Measurements from ENCODE around the gene GNG12.

The GNG12 gene

DNA sequence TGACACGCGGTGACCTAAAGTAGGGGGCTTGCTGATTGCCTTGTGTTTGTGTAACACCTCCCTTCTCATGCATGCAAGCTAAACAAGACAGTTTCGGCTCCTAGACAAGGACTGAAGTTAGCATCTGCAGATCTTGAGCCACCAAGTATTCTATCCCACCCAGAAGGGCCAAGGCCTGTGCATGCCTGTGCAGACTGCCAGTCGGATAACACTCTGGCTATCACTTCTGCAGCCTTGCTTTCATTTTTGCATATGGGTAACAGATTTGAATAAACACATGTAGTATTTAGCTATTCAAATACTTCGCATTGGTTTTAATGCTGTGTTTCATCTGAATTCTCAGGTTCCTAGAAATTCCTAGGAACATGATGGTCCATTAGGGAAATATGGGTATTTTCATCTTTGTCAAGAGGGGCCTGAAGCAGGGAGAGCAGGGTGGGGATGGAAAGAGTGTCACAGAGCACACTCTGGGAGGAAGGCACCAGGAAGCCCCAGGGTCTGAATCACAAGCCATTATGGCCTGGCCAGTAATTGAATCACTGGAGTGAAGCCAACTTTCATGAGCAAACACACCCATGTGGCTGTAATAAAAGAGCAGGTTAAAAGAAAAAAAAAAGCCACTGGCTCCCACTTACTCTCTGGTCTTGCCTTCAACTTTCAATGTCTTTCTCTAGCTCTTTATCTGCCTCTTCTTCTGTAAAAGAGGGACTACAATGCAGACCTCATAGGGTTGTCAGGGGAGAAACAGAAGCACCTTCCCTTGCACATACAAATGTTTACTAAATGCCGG lies 120.0 kb downstream of the GNG12 start:
- WGBS, 2 experiments: 92% methylated on average over 5 to 6 of the region's 6 CpGs
- Histone ChIP-seq H3K4me1 (ENCODE audit: control insufficient read depth, insufficient read depth, low read length) (peaks cover 4% of the 10 kb centered on the region), H3K4me3 (ENCODE audit: insufficient read depth, low read depth, low read length) (no peak overlapping the region), H3K27me3 (ENCODE audit: control insufficient read depth, insufficient read depth, low read length, poor library complexity, severe bottlenecking) (no peaks in the 10 kb centered on the region), H3K36me3 (ENCODE audit: control insufficient read depth, insufficient read depth, low read length) (no peaks in the 10 kb centered on the region), H3K27ac (ENCODE audit: insufficient read depth, low read depth, low read length, poor library complexity, severe bottlenecking) (no peak overlapping the region), H3K9me3 (ENCODE audit: control insufficient read depth, low read length) (no peaks in the 10 kb centered on the region)

DNA sequence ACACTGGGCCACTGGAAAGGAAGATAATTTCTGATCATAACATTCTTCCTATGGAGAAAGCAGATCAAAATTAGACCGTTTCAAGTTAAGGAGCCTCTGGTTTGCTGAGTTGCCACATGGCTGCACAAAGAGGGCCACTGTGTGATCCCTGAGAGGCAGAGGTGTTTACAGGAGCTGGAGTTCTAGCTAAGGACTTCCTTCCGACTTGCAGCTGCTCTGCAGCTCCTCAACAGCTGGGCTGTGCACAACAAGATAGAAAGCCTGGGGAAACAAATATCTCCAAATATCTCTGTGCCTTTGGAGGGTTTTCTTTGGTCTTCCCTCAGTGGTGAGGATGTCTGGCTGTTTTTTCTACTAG lies 121.4 kb downstream of the GNG12 start:
- WGBS, 2 experiments: 82 to 89% methylated on average over 2 of the region's 2 CpGs
- Histone ChIP-seq H3K4me3 (ENCODE audit: insufficient read depth, low read depth, low read length) (no peak overlapping the region), H3K27ac (ENCODE audit: insufficient read depth, low read depth, low read length, poor library complexity, severe bottlenecking) (no peak overlapping the region), H3K4me1 (ENCODE audit: control insufficient read depth, insufficient read depth, low read length) (peaks cover 4% of the 10 kb centered on the region), H3K9me3 (ENCODE audit: control insufficient read depth, low read length) (no peaks in the 10 kb centered on the region), H3K27me3 (ENCODE audit: control insufficient read depth, insufficient read depth, low read length, poor library complexity, severe bottlenecking) (no peaks in the 10 kb centered on the region), H3K36me3 (ENCODE audit: control insufficient read depth, insufficient read depth, low read length) (no peaks in the 10 kb centered on the region)

DNA sequence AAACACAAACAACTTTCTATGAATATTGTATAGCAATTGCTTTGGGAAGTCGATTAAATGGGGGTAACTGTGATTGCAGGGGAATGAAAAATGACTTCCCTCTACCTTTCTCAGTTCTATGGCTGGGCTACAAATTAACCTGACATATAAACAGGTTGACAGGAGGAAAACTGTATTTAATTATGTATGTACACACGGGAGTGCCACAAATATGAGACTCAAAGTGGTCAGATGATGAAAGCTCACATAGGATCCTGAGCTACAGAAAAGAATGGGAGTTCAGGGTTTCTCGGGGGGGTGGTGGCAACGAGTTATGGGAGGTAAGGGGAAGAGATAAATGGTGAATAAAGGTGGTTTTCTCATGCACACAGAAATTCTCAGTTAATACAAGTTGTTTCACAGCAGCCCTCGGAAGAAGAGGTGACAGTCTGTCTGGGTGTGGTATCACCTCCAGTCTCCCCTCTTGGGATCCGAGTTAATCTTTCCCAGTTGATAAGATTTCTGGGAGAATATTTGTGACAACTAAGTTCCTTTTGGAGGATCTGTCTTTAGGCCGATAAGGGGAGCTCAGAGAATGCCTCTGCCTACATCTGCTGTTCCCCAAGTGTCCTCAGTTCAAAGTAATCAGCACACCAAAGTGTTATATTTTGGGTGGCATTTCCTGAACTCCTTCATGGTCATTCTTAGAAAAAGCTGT lies 122.0 kb downstream of the GNG12 start:
- no peaks in the 10 kb centered on the region for H3K9me3 ChIP-seq (ENCODE audit: control insufficient read depth, low read length)
- no peak overlapping the region for H3K4me3 ChIP-seq (ENCODE audit: insufficient read depth, low read depth, low read length)
- H3K27me3 ChIP-seq (ENCODE audit: control insufficient read depth, insufficient read depth, low read length, poor library complexity, severe bottlenecking): no peaks in the 10 kb centered on the region
- H3K27ac ChIP-seq (ENCODE audit: insufficient read depth, low read depth, low read length, poor library complexity, severe bottlenecking): no peak overlapping the region
- WGBS, 2 experiments: 91 to 97% methylated on average over 6 to 7 of the region's 7 CpGs
- H3K4me1 ChIP-seq (ENCODE audit: control insufficient read depth, insufficient read depth, low read length): peaks cover 4% of the 10 kb centered on the region
- H3K36me3 ChIP-seq (ENCODE audit: control insufficient read depth, insufficient read depth, low read length): no peaks in the 10 kb centered on the region

DNA sequence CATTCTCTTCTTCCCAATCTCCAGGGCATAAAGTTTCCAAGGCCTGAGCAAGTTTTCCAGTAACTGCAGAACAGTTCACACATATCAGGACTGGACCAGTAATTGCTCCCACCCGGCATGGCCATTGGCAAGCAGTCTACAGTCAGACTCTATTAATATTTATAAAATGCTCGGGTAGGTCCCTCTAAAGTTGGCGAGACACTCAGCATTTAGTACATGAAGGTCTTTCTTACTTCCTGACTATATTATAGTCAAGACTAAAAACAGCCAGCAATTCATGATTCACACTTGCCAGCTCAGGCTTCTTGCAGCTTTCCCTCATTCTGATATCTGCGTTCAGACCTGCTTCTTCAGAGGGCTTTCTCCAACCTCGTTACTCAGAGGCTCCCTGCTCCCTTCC lies 122.8 kb downstream of the GNG12 start:
- H3K36me3 ChIP-seq (ENCODE audit: control insufficient read depth, insufficient read depth, low read length): no peaks in the 10 kb centered on the region
- peaks cover 4% of the 10 kb centered on the region for H3K4me1 ChIP-seq (ENCODE audit: control insufficient read depth, insufficient read depth, low read length)
- H3K4me3 ChIP-seq (ENCODE audit: insufficient read depth, low read depth, low read length): no peak overlapping the region
- WGBS, 2 experiments: 94% methylated on average over 5 of the region's 5 CpGs
- H3K9me3 ChIP-seq (ENCODE audit: control insufficient read depth, low read length): no peaks in the 10 kb centered on the region
- H3K27me3 ChIP-seq (ENCODE audit: control insufficient read depth, insufficient read depth, low read length, poor library complexity, severe bottlenecking): no peaks in the 10 kb centered on the region
- H3K27ac ChIP-seq (ENCODE audit: insufficient read depth, low read depth, low read length, poor library complexity, severe bottlenecking): no peak overlapping the region

DNA sequence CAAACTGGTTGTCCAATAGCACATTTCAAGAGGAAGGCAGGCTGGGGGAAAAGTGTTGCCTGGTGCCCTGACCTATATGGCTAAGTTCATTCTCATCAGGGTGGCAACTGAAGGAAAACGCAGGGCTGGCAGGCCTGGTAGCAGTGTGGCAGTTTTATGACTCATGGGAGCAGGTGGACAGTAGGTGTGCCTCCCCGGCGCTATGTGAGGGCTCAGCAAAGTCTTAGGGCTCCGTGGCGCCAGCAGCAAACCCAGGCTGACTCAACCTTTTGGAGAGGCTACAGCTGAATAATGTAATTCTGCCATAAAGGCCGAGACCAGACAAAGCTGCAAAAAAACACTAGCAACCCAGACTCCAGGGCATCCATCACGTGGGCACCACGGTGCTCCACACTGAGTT lies 124.7 kb downstream of the GNG12 start:
- H3K4me1 ChIP-seq (ENCODE audit: control insufficient read depth, insufficient read depth, low read length): peaks cover 4% of the 10 kb centered on the region
- no peaks in the 10 kb centered on the region for H3K36me3 ChIP-seq (ENCODE audit: control insufficient read depth, insufficient read depth, low read length)
- no peaks in the 10 kb centered on the region for H3K9me3 ChIP-seq (ENCODE audit: control insufficient read depth, low read length)
- no peak overlapping the region for H3K4me3 ChIP-seq (ENCODE audit: insufficient read depth, low read depth, low read length)
- H3K27me3 ChIP-seq (ENCODE audit: control insufficient read depth, insufficient read depth, low read length, poor library complexity, severe bottlenecking): no peaks in the 10 kb centered on the region
- no peak overlapping the region for H3K27ac ChIP-seq (ENCODE audit: insufficient read depth, low read depth, low read length, poor library complexity, severe bottlenecking)
- WGBS, 2 experiments: 94% methylated on average over 8 of the region's 8 CpGs

DNA sequence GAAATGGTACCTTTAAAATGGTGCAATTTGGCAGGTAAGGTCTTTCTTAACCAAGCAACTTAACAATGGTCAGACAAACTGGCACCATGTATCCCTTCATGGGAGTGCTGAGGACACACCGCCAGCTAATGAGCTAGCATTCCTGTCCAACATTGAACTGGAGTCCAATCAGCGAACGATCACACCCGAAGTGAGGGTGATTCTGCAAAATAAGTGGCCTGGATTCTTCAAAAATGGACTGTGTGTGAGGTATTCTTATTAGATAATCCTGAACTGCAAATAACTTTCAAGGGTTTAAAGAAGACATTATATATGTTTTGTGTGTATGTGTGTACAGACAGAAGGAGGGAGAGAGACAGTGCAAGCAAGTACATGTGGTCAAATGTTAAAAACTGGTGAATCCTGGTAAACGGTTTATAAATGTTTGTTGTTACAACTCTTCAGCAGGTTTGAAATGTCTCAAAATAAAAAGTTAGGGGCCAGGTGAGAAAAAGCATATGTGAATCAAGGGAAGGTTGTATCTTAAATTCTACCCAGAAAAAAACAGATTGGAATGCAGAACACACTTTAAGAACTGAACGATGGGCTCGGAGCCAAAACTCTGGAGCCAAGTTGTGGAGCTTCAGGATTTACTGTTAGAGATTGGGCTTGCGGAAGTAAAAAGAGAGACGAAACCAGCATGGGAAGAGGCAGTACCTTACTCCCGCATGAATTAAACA lies 127.4 kb downstream of the GNG12 start:
- Histone ChIP-seq H3K4me3 (ENCODE audit: insufficient read depth, low read depth, low read length) (no peak overlapping the region), H3K27me3 (ENCODE audit: control insufficient read depth, insufficient read depth, low read length, poor library complexity, severe bottlenecking) (no peaks in the 10 kb centered on the region), H3K4me1 (ENCODE audit: control insufficient read depth, insufficient read depth, low read length) (peaks cover 1% of the 10 kb centered on the region), H3K36me3 (ENCODE audit: control insufficient read depth, insufficient read depth, low read length) (no peaks in the 10 kb centered on the region), H3K9me3 (ENCODE audit: control insufficient read depth, low read length) (no peaks in the 10 kb centered on the region), H3K27ac (ENCODE audit: insufficient read depth, low read depth, low read length, poor library complexity, severe bottlenecking) (no peak overlapping the region)
- 95 to 97% methylated on average over 10 of the region's 10 CpGs for WGBS, 2 experiments

DNA sequence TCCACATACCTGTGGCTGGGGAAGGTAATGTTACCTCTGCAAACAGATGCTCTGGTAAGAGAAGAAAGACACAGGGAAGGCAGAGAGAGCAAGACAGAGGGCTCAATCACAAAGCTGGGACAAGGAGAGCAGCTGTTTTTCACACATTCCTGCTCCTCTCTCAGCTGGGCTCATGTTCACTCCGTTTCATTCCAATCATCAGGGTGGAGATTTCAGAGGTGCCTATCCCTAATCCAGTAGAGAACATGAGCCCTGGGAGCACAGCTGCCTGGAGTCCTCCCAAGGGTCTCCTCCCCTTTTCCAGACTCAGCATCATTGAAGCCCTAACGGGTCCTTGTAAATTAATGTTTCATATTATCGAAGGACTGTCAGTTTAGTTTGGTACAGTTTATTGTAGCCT lies 128.9 kb downstream of the GNG12 start:
- Histone ChIP-seq H3K4me3 (ENCODE audit: insufficient read depth, low read depth, low read length) (no peak overlapping the region), H3K4me1 (ENCODE audit: control insufficient read depth, insufficient read depth, low read length) (peaks cover 5% of the 10 kb centered on the region), H3K9me3 (ENCODE audit: control insufficient read depth, low read length) (no peaks in the 10 kb centered on the region), H3K27me3 (ENCODE audit: control insufficient read depth, insufficient read depth, low read length, poor library complexity, severe bottlenecking) (no peaks in the 10 kb centered on the region), H3K27ac (ENCODE audit: insufficient read depth, low read depth, low read length, poor library complexity, severe bottlenecking) (no peak overlapping the region), H3K36me3 (ENCODE audit: control insufficient read depth, insufficient read depth, low read length) (no peaks in the 10 kb centered on the region)
- WGBS, 2 experiments: 87 to 93% methylated on average over 3 of the region's 3 CpGs

DNA sequence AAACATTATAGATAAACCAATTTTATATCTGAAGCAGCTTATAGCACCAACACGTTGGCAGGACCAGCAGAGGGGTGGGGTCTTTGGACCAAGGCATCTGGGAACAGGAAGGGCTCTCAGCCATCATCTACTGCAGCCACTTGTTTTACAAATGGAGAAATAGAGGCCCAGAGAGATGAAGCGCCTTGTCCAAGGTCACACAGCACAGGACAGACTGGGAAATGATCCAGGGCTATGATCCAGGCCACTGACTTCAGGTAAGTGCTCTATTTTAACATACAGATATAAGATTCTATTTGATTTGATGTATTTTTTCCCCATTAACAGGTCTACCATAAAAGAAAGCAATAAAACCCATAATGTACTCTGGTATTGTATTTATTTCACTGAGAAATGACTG lies 131.4 kb downstream of the GNG12 start:
- Histone ChIP-seq H3K9me3 (ENCODE audit: control insufficient read depth, low read length) (no peaks in the 10 kb centered on the region), H3K27ac (ENCODE audit: insufficient read depth, low read depth, low read length, poor library complexity, severe bottlenecking) (no peak overlapping the region), H3K4me1 (ENCODE audit: control insufficient read depth, insufficient read depth, low read length) (peaks cover 5% of the 10 kb centered on the region), H3K4me3 (ENCODE audit: insufficient read depth, low read depth, low read length) (no peak overlapping the region), H3K27me3 (ENCODE audit: control insufficient read depth, insufficient read depth, low read length, poor library complexity, severe bottlenecking) (no peaks in the 10 kb centered on the region), H3K36me3 (ENCODE audit: control insufficient read depth, insufficient read depth, low read length) (no peaks in the 10 kb centered on the region)
- WGBS, 2 experiments: 87 to 95% methylated on average over 2 of the region's 2 CpGs

DNA sequence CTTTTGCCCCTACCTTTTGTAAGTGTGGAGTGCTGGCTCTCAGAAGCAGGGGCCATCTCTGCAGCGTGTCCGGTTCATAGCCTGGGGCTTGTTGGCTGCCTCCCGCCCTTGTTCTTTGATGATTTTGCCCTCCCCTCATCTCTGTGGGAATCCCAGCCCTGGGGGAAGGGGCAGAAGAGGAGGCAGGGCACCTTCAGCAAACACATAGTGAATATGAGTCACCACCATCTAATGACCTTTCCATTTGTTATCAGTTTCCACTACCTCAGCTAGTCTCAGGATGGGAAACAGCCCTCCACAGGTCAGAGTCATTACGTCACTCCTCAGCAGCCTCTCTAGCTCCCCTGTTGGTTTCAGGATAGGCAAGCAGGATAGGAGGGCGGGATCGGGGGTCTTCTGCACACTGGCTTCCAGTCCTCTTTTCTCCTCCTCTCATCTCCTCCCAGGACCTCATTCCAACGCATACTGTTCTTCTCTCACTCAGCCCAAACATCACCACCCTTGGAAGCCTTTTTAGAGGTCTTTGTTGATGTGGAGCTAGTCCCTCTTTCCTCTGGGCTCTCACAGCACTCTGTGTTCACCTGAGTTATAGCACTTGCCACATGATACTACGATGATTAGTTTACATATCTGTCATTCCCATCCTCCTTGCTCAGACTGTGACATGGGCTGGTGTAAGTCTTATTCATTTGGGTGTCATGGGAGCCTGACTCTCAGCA lies 132.4 kb downstream of the GNG12 start:
- Histone ChIP-seq H3K4me3 (ENCODE audit: insufficient read depth, low read depth, low read length) (no peak overlapping the region), H3K4me1 (ENCODE audit: control insufficient read depth, insufficient read depth, low read length) (peaks cover 5% of the 10 kb centered on the region), H3K36me3 (ENCODE audit: control insufficient read depth, insufficient read depth, low read length) (no peaks in the 10 kb centered on the region), H3K9me3 (ENCODE audit: control insufficient read depth, low read length) (no peaks in the 10 kb centered on the region), H3K27me3 (ENCODE audit: control insufficient read depth, insufficient read depth, low read length, poor library complexity, severe bottlenecking) (no peaks in the 10 kb centered on the region), H3K27ac (ENCODE audit: insufficient read depth, low read depth, low read length, poor library complexity, severe bottlenecking) (no peak overlapping the region)
- 51 to 56% methylated on average over 8 of the region's 8 CpGs for WGBS, 2 experiments

DNA sequence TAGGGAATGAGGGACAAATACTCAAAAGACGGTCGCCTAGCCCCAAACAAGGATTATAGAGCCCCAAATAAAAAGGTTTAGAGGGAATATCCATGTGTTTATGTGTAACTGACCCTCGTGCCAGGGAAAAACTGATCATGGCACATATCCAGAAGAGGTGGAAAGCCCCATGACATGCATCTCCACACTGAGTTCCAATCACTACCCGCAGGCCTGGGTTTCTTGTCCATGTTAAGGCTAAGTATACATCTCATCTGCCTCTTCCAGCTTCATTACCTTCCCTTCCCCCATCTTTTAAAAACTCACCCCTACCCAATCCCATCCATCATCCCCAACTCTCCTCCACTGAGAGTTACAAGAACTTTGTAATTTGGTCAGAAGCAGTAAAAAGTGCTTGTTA lies 133.0 kb downstream of the GNG12 start:
- no peak overlapping the region for H3K27ac ChIP-seq (ENCODE audit: insufficient read depth, low read depth, low read length, poor library complexity, severe bottlenecking)
- no peak overlapping the region for H3K4me3 ChIP-seq (ENCODE audit: insufficient read depth, low read depth, low read length)
- no peaks in the 10 kb centered on the region for H3K9me3 ChIP-seq (ENCODE audit: control insufficient read depth, low read length)
- H3K27me3 ChIP-seq (ENCODE audit: control insufficient read depth, insufficient read depth, low read length, poor library complexity, severe bottlenecking): no peaks in the 10 kb centered on the region
- WGBS, 2 experiments: 87 to 95% methylated on average over 4 of the region's 4 CpGs
- H3K36me3 ChIP-seq (ENCODE audit: control insufficient read depth, insufficient read depth, low read length): no peaks in the 10 kb centered on the region
- H3K4me1 ChIP-seq (ENCODE audit: control insufficient read depth, insufficient read depth, low read length): peaks cover 5% of the 10 kb centered on the region

Measured in ectodermal cell (in vitro differentiated cells).